Stimulated activated naive CD4-positive, alpha-beta T cell treated with Interleukin-2 at 50 U/mL for 16 hours (primary cell): ENCODE data around the gene NOX5.

Source experiments
- DNase-seq: peaks from one replicate; lab custom pipeline; 2025; lab: John Stamatoyannopoulos, UW

The NOX5 gene

DNA sequence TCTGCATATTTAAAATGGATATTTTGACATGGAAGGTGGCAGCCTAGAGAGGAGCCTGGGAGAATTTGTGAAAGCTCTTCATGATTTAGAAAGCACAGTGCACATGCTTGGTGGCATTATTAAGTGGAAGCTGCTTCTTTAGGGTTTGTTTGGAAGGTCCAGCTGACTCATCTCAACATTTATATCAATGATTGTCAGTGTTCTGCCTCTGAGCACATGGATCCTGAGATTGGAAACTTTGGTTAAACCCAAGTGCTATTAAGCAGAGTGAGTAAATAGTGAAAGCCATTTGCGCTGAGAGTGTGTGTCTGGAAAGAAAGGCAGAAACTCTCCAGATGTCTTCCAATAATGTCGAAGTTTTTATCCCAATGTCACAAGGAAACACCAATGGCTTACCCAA is 7.4 kb downstream of the NOX5 start:
- no peak for DNase-seq

- no peak for DNase-seq
Measured at GRCh38 chr15:69025320-69025719, 10.8 kb downstream of the NOX5 start.

GRCh38 chr15:69026355-69026754 is 11.9 kb downstream of the NOX5 start:
- no peak for DNase-seq

DNA sequence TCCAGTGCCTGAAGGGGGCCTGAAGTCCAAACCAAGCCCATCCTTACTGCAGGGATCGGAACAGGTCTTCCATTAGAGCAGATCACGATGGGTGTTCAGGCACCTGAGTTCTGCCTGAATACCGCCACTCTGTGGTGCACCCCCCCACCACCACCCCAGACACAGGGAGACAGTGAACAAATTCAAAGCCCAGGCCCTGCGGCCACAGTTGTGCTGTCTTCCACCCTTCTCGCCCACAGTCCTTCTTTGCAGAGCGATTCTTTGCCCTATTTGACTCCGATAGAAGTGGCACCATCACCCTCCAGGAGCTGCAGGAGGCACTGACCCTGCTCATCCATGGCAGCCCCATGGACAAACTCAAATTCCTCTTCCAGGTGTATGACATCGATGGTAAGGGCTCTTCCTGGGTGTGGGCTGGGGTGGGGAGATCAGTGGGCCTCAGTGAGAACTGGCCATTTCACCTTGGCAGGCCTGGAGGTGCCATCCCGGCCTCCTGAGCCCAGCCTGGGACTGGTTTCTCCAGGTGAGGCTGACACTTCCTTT is 13.6 kb downstream of the NOX5 start:
- DNase-seq: no peak

GRCh38 chr15:69031013-69032001 is 16.8 kb downstream of the NOX5 start:
- no peak for DNase-seq

DNA sequence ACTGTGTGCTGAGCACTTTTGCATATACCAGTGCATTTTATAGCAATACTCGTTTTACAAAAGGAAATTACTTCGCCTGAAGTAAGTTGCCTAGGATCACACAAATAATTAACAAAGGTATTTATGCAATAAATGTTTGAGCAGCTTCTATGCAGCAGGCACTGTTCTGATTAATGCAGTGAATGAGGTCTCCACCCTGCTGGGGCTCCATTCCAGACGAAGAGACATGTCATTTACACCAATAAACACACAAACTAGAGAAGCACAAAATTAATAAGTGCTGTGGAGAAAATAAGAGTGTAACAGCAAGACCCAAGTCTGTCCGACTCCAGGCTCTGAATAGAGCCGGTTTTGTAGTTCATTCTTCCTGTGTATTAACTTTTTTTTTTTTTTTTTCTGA is 17.5 kb downstream of the NOX5 start:
- no peak for DNase-seq

DNA sequence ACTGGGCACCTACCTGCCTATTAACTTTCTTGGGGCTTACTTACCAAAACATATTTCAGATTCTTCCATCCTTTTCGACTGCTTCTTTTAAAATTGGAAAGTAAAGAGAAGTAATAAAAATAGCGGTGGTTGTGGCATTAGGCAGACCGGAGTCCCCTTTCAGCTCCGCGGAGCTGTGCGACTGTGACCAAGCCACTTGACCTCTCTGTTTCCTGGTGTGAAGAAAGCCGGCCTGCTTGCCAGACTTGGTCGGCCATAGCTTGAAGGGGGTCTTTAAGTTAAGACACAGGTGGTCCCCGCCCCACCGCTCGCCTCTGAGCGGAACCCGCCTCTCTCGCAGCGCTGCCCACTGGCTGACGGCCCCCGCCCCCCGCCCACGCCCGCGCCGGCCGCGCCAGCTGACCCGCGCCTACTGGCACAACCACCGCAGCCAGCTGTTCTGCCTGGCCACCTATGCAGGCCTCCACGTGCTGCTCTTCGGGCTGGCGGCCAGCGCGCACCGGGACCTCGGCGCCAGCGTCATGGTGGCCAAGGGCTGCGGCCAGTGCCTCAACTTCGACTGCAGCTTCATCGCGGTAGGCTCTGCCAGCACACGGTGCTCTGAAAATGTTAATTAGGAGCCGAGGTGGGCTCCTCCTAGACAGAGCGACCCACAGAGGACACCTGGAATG is 18.3 kb downstream of the NOX5 start:
- no peak for DNase-seq

GRCh38 chr15:69034352-69034751 is 19.9 kb downstream of the NOX5 start:
- no peak for DNase-seq

- DNase-seq: no peak
Measured at GRCh38 chr15:69035205-69035917, 20.9 kb downstream of the NOX5 start.

DNA sequence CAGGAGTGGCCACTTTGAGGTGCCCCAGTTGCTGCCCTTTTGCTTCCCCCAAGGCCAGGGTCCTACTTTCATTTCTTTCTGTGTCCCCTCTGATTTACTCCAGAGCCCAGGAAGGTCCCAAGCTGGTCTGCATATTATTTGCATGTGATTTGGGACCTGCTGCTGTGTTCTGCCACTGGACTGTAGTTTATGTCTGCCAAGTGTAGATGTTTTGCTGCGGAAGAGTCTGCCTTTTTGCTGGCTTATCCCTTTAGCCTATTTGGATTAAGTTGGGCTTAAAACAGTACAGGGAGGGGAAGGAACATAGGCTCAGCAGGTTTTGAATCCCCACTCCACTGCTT is 21.4 kb downstream of the NOX5 start:
- DNase-seq: no peak

DNA sequence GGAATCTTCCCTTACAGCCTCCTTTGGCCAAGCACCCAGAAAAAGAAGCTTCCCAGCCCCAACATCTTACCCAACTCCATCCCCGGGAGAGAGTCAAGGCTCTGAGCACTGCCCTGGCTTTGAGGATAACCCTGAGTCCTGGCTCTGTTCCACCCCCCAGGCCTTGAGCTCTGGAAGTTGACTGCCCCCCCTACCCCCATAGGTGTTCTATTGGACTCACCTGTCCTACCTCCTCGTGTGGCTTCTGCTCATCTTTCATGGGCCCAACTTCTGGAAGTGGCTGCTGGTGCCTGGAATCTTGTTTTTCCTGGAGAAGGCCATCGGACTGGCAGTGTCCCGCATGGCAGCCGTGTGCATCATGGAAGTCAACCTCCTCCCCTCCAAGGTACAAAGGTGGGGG is 22.3 kb downstream of the NOX5 start:
- DNase-seq: no peak

DNA sequence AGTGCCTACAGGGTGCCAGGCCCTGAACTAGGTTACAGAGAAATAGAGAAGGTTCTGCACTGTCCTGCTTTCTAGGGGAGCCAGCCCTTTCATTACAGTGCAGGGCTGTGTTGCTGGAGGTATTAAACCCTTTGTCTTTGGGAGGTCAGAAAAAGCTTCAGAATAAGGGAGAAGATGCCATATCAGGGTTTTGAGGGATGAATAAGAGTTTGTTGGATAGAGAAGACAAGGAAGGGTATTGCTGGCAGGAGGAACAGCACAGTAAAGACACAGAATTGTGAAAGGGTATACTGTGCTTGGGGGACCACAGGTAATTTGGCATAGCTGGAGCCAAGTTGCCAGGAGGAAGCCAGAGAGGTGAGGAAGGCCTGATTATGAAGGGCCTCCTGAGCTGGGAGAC is 23.0 kb downstream of the NOX5 start:
- no peak for DNase-seq

GRCh38 chr15:69037977-69038376 is 23.5 kb downstream of the NOX5 start:
- no peak for DNase-seq

- DNase-seq: no peak
Measured at GRCh38 chr15:69038508-69038907, 24.0 kb downstream of the NOX5 start.

DNA sequence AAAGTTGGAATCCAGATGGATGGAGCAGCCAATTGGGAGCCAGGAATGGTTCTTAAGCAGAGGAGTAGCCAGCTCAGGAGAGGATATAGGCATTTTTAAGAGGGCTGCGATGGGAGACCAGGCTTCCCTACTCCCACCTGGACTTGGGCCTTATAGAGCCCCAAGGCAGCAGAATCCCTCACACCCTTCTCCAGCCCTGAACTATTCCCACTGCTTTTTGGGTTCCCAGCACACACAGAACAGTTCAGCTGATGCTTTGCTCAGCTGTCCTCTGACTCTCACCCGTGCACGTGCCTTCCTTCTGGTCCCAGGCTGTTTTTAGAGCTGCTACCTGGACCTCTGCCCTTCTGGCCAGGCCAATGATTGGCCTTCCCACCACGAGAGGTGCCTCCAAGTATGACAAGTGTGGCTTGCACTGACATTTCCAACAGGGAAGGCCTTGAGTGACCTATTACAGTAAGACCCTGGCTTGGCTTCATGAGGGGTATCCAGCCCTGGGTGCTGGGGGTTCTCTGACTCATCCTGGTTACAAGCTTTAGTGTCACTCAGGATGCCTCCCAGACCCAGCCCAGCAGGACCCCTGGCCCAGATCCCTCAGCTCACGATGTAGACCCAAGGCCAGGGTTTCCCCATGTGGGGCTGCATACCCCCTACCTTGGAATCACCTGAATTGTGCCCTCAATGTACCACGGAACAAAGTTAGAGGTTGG is 25.2 kb downstream of the NOX5 start:
- DNase-seq: no peak

DNA sequence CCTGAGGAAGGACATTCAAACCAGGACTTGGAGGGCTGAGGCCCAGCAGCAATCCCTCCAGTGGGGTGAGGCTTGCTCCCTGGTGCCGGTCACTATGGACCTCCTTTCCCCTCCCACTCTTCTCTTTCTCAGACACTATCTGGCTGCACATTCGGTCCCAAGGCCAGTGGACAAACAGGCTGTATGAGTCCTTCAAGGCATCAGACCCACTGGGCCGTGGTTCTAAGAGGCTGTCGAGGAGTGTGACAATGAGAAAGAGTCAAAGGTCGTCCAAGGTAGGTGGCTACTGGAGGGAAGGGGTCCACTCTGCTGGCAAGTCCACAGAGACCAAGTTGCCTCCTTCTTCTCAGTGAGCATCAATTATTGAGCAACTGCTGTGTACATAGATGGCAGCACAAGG is 28.0 kb downstream of the NOX5 start:
- DNase-seq: no peak

DNA sequence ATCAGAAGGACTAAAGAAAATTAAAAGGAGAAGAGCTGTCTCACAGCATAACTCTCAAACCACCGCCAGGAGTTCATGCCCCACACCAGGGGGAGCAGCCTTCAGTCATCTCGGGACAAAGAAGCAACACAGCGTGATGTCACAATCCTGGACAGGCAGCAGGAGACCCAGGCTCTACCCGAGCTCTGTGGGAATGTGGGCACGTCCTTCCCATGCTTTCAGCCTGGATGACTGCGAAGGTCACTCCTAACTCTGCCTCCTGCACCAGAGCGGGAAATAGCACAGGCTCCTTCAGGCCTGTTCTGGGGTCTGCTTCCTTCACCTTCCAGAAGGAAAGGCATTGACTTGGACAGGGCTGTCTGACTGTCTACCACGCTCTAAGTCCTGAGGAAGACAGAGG is 31.3 kb downstream of the NOX5 start:
- DNase-seq: no peak

GRCh38 chr15:69046781-69047180 is 32.3 kb downstream of the NOX5 start:
- no peak for DNase-seq

GRCh38 chr15:69049976-69050375 is 35.5 kb downstream of the NOX5 start:
- DNase-seq: no peak

GRCh38 chr15:69055251-69055650 is 40.8 kb downstream of the NOX5 start:
- DNase-seq: no peak

DNA sequence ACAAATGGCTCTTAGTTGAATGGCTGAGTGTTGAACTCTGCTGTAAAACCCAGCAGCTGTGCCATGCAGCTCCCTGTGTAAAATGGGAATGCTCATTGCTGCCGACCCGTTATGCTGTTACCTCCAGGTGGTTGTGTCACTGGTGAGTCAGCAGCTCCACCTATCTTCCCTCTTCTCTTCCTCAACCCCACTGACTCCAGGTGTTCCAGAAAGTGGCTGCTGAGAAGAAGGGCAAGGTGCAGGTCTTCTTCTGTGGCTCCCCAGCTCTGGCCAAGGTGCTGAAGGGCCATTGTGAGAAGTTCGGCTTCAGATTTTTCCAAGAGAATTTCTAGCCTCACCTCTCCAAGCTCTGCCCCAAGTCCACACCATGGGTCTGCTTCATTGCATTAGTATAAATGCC is 41.9 kb downstream of the NOX5 start:
- DNase-seq: no peak
